AG09309 (cell line): ENCODE measurements around the gene LTBP1.

ENCODE experiments used
- DNase-seq: peaks from one replicate; pipeline ENCODE4 v3.0.0-alpha.2; 2010; ENCODE audit warnings: low read depth
- H3K4me3 ChIP-seq: 2 replicates; pipeline ENCODE4 v1.5.1; 2011; ENCODE audit warnings: mild to moderate bottlenecking, low read depth, low read length, moderate library complexity; ENCODE audit not compliant: control insufficient read depth
- CTCF ChIP-seq: IDR thresholded peaks from 2 replicates; pipeline ENCODE4 v1.5.1; 2011; ENCODE audit warnings: mild to moderate bottlenecking, low read depth, low read length, inconsistent platforms; ENCODE audit not compliant: insufficient read depth, control insufficient read depth; ENCODE audit errors: missing control alignments

LTBP1 gene

GRCh38 chr2:33215299-33215698, 268.5 kb downstream of the LTBP1 start:
- peak; percentile 96 for DNase-seq
- TF ChIP-seq CTCF: no peak
- no peak overlapping the region for H3K4me3 ChIP-seq

GRCh38 chr2:33215983-33216382, 269.2 kb downstream of the LTBP1 start:
- H3K4me3 ChIP-seq: no peak overlapping the region
- DNase-seq: no peak
- TF ChIP-seq CTCF: no peak

GRCh38 chr2:33216508-33217182, 269.9 kb downstream of the LTBP1 start:
- no peak for TF ChIP-seq CTCF
- H3K4me3 ChIP-seq: no peak overlapping the region
- DNase-seq: no peak

GRCh38 chr2:33217406-33217805, 270.7 kb downstream of the LTBP1 start:
- no peak overlapping the region for H3K4me3 ChIP-seq
- TF ChIP-seq CTCF: no peak
- DNase-seq: no peak

- DNase-seq: no peak
- H3K4me3 ChIP-seq: no peak overlapping the region
- no peak for TF ChIP-seq CTCF
Measured at GRCh38 chr2:33219114-33219513, 272.4 kb downstream of the LTBP1 start.

GRCh38 chr2:33219850-33220275, 273.1 kb downstream of the LTBP1 start:
- H3K4me3 ChIP-seq: no peak overlapping the region
- TF ChIP-seq CTCF: no peak
- no peak for DNase-seq
